HPDE6-E6E7 (cell line): ENCODE measurements around the gene TMEM52.

Experiments
- DNase-seq: peaks from one replicate; pipeline ENCODE4 v3.0.0; 2011; ENCODE audit warnings: missing footprints; ENCODE audit errors: extremely low spot score

The TMEM52 gene

DNA sequence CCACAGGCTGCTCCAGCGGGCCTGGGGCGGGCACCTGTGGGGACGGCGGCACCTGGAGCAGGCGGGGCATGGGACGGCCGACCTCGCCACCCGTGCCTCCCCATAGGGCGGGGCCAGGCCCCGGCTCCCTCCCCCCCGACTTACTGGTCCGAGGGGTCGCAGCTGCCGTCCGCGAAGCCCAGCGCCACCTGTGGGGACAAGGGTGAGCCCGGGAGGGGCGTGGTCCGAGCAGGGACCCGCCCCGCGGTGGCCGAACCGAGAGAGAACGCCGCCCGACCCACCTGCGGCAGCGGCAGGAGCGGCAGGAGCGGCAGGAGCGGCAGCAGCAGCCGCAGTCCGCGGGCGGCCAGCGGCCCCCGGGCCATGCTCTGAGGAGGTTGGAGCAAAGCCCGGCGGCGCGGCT, at the start of gene TMEM52:
Gene TMEM52 (minus strand): TSS at position 379 of the 403 bp plus-strand sequence. CDS start 14 bp downstream, at position 365.
- no peak for DNase-seq

DNA sequence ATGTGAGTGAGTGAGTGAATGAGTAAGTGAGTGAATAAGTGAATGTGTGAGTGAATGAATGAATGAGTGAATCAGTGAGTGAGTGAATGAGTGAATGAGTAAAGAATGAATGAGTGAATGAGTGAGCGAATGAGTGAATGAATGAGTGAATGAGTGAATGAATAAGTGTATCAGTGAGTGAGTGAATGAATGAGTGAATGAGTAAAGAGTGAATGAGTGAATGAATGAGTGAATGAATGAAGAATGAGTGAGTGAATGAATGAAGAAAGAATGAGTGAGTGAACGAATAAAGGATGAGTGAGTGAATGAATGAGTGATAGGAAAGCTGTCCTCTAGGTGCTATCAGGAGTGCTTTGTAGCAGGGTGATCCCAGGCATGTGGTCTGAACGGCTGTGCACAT, 48.8 kb upstream of the TMEM52 start:
- no peak for DNase-seq

DNA sequence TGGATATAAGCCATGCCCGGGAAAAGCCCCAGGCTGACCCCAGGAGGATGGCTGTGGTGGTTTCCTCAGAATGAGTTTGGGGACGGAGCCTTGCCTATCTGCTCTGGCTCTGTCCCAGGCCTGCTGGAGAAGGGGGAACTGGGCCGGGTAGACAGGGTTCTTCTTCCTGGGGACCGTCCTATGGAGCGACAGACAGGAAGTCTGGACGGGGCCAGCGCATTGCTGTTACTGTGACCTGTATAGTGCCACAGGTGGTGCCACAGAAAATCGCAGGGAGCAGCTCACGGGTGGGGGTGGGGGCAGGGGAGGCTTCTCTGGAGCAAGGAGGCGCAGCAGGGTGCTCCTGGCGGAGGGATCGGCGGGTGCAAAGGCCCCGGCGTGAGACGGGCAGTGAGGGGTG, 48.1 kb upstream of the TMEM52 start:
- DNase-seq: no peak

DNA sequence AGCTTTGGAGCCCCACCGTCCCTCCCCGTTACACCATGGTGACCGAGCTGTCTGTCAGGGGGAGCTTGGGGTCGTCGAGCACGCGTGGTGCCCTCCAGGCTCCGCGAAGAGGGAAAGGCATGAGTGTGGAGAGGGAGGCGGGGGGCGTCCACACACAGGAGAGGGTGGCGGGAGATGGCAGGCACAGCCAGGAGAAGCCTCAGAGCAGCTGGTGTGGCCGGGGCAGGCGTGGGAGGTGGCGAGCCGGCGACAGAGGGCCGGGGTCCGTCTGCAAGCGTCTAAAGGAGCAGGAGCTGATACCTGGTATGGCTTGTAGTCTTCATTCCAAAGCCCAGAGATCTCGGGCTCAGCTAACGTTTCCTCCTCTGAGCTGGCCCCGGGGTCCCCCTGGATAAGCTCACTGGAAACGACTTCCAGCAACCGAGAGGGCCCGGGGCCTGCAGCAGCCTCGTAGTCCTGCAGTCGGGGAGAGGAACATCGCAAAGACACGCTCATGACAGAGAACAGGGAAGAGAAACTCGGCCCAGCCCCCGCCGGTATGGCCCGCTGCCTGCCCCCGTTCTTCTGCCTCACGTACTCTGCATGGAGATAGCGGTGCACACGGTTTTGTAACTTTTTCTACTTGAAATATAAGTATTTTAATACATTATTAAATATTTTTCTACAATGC, 47.1 kb upstream of the TMEM52 start:
- DNase-seq: no peak

DNA sequence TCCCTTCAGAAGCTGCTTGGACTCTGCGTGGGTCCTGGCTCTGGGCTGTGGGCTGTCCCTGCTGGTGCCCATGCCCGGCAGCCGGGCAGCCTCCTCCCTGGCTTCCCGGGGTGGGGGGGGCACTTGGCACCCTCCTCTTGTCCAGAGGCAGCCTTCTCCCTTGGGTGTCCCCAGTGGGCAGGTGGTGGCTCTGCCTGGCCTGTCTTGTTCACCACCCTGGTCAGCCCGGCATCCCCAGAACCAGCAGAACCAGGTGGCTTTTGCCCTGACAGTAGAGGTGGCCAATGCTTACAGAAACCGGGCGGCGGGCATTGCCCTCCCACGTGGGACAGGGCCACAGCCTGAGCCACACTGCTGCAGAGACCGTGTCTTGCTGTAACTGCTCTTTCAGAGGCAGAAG, 46.5 kb upstream of the TMEM52 start:
- no peak for DNase-seq

DNA sequence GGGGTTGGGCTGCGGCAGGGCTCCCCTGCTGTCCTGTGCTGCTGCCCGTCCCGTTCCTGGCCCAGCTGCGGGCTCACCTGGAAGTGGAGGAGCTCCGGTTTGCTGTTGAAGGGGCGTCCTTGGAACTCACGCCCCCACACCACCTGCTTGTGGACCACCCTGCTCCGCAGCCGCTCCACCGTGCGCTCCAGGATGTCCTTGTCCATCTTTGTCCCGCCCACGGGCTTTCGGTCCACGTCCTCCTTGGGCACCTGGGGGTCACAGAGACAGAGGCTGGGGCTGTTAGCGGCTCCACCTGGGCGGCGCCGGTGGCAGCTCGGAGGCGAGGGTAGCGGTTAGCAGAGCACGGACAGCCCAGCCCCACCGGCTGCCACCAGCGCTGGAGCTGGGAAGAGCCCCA, 45.7 kb upstream of the TMEM52 start:
- DNase-seq: no peak

DNA sequence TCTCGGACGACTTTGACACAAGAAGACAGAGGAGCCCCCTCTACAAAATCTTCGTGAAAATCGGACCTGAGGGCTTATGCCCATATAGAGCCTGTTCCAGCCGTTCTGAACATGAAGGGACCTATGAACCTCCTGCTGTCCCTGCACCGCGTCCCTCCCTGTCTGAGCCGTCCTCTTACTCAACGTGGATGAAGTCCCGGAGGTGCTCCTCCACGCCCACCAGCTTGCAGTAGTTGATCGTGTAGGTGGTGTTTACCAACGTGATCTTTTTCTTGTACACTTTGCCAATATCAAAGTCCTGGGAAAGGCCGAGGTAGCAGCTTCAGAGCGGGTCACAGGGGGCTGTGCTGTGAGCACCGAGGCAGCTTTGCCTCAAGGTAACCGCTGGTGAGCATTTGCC, 44.5 kb upstream of the TMEM52 start:
- DNase-seq: no peak

DNA sequence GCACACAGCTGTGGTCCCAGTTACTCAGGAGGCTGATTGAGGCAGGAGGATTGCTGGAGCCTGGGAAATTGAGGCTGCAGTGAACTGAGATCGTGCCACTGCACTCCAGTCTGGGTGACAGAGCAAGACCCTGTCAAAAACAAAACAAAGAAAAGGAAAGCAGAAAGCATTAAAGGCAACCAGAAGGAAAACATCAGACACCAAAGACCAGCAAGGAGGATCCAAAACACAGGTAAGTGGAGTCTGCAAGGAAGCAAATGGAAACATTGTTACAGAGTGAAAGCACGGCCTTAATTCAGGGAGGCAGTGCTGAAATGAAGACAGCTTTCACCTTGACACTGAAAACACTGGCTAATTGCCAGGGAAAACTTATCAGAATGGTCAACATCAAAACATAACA, 43.7 kb upstream of the TMEM52 start:
- no peak for DNase-seq

DNA sequence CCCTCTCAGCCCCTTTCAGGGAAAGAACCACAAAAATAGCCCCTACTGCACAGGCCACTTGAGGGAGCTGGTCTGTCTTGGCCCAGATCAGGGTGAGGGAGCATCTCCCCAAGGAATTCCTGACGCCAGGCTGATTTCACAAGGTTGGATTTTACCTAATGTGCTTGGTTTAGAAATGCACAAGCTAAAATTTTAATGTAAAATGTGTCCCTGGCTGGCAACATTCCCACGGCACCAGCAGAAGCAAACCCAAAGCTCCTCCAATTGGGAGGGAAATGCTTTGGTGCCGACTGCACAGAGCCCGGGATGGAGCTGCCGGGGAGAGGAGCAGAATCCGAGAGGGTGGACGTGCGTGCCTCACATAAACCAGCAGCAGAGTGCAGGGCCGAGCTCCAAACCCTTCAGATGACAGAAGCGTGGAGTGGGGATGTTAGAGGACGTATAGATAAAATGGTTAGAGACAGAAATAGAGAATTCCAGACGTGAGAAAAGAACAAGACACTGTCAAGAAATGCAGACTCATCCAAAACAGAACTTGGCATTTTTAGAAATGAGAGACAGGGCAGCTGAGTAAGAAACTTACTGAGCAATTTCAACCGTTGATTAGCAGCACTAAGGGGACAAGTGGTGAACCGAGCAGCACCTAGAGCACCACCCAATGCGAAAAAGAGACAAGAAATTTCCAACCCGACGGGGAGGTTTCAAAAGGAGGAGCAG, 41.6 kb upstream of the TMEM52 start:
- no peak for DNase-seq

DNA sequence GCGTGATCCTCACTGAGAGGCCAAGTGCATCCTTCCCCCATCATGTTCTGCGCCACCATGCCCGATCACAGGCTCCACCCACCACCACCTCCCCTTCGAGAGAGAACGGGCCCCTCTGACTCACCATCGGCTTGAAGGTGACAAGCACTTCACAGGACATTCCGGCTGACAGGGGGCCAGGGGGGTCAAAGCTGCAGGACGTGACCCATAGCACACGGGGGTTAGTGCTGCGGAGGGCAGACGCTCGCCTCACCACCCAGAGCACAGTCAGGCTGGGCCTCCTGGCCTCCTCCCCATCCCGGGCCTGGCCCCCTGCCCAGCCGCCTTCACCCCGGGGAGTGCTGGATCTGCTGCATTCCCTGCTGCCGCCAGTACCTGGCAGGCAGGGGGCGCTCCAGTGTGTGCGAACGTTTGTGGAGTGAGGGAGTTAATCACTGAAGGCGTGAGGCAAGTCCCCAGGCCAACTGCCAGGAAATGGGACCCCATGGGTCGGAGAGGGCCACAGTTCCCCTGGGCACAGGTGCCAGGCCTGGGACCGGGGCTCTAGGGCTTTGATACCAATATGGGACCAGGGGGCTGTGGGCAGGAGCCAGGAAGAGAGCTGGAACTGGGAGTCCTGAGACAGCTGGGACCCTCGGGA, 40.9 kb upstream of the TMEM52 start:
- DNase-seq: peak; percentile 90

DNA sequence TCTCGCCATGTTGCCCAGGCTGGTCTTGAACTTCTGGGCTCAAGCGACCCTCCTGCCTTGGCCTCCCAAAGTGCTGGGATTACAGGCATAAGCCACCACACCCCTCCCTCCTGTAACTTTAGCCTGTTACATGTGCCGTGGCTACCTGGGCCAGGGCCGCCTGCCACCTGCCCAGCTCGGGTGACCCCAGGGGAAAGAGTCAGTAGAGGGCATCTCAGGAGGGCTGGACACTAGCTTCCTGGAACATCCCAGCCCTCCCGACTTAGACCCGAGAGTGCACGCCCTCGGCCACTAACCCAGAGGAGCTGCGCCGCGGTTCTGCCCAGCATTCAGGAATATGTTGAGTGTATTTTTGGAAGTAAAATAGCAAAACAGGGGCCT, 40.4 kb upstream of the TMEM52 start:
- DNase-seq: no peak

DNA sequence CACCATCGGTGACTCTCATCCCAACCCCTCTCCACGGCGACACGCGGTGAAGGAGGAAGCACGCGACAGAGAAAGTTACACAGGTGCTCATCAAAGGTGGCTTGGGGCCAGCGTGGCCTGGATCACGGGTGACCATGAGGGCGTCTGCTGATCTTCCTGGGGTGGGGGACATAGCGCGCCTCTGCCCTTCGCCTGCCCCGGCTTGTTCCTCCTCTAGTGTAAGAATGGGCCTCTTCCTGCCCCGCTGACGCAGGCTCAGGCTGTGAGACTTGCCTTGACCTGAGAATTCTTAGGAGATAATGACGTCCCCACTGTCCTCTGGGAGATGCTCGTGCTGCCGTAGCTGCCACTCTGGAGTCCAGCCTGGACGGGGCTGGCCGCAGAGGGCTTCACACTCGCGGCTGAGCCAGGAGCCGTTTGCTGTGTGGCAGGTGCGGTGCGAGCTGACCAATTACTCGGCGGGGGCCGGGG, 39.0 kb upstream of the TMEM52 start:
- peak; percentile 49 for DNase-seq

DNA sequence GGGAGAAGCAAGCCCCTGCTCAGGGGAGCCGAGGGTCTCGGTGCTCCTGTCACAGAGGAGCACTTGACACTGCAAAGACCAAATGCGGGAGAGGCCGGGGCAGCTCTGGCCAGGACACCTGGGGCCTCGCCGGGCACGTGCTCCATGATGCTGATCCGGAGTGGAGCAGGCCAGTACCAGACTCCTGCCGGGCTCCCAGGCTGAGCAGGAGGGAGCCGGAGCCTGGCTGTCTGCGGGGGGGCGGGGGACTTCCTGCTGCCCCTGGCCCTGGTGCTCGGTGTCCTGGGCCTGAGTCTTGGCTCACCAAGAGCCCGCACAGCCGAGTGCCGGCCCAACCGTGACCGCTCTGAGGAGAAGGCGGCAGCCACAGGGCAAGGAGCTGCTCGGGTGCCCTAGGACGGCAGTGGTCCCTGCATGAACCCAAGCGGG, 38.5 kb upstream of the TMEM52 start:
- no peak for DNase-seq

DNA sequence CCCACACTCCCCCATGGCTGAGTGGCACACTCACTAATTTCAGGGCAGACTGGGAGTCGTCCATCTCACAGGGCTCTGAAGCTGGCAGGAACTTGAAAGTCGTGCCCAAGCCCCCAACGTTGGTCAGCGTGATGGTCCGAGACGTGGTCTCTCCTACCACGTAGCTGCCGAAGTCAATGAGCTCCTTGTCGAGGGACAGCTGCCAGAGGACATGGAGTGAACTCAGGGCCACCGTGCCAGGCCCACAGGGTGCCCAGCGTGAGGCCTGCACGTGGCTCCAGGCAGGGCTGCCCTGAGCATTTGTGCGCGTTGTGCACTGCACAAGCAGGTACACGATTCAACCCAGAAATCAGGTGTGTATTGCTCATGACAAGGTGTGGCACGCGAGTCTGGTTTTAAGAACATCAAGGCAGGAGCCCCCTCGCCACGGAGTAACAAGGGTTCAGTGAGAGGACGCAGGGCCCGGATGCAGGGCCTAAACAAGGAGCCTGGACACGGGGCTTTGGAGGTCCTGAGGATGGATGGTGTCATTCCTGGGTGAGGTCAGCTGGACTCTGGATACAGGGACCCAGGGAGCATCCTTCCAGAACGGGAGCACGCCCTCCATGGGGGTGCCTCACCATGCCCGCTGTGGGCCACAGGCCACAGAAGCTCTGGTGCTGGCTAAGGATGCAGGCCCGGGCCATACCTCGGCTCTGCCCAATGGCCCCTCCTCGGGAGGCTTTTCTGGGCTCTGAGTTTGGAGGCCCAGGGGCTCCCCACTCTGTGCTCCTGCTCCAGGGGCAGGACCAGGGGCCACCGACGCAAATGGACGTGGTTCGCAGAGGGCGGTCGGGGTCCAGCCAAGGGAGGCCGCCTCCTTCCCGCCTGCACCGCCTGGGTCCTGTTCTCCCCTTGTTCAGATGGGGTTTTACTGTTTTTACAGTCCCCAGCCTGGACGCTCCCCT, 37.8 kb upstream of the TMEM52 start:
- no peak for DNase-seq

DNA sequence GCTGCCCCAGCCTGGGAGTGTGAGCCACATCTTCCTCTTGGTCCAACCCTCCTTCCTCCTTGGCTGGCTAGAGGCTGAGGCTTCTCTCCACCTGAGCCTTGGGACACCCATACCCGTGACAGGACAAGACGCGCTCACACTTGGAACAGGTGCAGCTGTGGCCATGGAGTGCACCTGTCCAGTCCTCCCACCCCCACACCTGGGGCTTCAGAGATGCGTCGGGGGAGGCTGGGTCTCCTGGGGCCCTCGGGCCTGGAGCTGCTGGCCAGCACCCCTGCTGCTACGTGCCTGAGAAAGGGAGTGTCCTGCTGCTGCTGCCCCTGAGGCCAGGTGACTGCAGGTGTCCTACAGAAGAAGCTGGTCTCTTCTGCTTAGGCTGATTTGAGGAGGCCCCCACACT, 37.0 kb upstream of the TMEM52 start:
- no peak for DNase-seq

DNA sequence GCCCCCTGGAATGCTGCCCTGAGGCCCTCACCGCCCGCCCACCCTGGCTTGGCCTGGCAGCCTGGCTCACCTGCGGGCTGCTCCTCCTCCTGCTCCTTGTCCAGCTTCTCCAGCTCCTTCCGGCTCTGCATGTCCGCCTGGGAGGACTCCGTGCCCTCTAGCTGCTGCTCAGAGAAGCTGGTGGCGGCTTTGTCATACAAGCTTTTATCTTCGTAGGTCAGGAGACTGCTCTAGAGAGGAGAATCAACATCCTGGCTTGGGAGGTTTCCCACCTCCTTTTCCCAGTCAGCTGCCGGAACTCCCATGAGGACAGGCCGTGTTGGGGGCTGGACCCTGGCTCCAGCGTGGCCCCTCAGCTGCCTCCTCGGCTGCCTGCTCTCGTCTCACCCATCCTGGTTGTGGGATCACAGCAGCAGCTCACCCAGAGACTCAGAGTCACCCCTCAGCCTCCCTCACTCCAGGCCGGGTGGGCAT, 36.6 kb upstream of the TMEM52 start:
- DNase-seq: no peak

DNA sequence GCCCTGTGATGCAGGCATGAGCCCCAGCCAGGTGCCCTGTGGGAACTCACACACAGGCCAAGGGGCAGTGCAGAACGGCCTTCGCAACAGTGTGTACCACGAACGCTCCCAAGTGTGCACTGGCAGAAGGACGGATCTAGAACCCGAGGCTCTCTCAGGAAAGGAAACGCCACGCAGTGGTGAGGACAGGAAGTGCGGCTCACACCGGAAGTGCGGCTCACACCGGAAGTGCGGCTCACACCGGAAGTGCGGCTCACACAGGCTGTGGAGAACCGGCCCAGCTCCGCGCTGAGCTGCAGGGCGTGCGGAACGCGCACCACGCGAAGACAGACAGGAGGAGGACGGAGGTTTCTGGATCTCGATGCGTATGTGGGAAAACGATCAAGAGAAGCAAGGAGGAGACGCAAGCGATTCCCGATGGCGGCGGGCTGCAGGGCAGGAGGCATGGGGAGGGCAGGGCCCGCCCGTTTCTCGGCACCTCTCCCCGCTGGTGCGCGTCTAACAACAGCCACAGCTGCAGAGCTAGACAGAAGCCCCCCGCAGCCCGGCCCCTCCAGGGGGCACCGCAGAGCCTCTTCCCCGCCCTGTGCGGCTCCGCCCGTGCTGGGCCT, 35.9 kb upstream of the TMEM52 start:
- no peak for DNase-seq

DNA sequence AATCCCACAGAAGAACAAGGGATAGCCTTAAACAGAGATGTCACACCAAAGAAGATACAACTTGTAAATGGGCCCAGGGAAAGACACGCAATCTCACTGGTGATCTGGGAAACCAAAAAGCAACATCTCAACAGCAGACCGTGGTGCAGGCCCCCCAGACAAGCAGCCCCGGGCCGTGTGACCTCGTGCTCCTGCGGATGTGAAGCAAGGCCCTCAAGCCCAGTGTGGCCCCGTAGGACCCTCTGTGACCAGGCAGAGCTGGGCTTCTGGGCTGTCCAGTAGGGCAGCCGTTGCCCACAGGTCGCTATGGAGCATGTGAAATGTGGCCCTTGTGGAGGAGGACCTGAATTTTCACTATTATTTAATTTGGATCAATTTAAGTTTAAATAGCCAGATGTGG, 34.9 kb upstream of the TMEM52 start:
- DNase-seq: no peak

DNA sequence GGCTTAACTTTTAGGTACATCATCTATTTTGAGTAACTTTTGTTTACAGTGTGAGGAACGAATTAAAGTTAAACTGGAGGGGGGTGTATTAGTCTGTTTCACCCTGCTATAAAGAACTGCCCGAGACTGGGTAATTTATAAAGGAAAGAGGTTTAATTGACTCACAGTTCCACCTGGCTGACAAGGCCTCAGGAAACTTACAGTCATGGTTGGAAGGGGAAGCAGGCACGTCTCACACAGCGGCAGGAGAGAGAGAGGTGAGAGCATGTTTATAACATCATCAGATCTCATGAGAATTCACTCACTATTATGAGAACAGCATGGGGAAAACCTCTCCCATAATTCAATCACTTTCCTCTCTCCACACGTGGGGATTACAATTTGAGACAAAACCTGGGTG, 31.9 kb upstream of the TMEM52 start:
- DNase-seq: no peak

DNA sequence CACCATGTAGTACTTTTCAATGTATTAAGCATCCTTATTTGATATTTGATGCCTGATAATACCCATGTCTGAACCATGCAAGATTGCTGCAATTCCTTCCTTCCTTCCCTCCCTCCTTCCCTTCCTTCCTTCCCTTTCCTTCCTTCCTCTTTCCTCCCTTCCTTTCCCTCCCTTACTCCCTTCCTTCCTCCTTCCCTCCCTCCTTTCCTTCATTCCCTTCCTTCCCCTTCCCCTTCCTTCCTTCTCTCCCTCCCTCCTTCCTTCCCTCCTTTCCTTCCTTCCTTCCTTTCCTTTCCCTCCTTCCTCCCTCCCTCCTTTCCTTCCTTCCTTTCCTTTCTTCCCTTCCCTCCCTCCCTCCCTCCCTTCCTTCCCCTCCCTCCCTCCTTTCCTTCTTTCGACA, 29.7 kb upstream of the TMEM52 start:
- no peak for DNase-seq

DNA sequence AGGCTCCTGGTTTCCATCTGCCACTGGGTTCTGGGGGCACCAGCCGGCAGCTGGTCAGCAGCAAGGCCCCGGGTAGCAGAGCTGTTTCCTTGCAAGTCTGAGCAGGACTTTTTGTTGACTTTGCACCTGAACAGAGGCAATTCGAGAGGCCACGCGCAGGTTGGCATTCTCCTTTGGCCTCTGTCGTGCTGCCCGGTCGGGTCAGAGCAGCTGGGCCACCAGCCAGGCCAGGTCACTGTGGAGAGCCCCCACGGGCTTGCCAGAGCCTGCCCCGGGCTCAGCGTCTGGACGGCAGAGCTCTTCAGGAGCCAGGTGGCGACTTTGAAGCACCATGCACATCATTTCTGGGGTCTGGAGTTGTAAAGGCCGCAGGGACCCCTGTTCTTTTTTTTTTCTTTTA, 28.4 kb upstream of the TMEM52 start:
- no peak for DNase-seq
